T-helper 2 cell treated with Interferon-gamma antibody and Interleukin-4, amounts not matched to agents 5 μg/mL and 100 μg/mL, for 36 hours (primary cell): ENCODE measurements around the gene GDPD5.
A peak's percentile ranks its signal among the peaks of the same experiment; 100 is the strongest.

Source experiments
- DNase-seq: peaks from one replicate; pipeline ENCODE4 v3.0.0; 2021; ENCODE audit warnings: low spot score
- H3K27ac Mint-ChIP-seq: one replicate; pipeline ENCODE4 v1.8.0; 2021; ENCODE audit warnings: mild to moderate bottlenecking, mixed read lengths
- H3K27me3 Mint-ChIP-seq: one replicate; pipeline ENCODE4 v1.8.0; 2021; ENCODE audit warnings: low read depth, mixed read lengths
- H3K36me3 Mint-ChIP-seq: one replicate; pipeline ENCODE4 v1.8.0; 2021; ENCODE audit warnings: low read depth, mixed read lengths
- H3K4me1 Mint-ChIP-seq: one replicate; pipeline ENCODE4 v1.8.0; 2021; ENCODE audit warnings: low read depth, mixed read lengths
- H3K4me3 Mint-ChIP-seq: one replicate; pipeline ENCODE4 v1.8.0; 2022; ENCODE audit warnings: mild to moderate bottlenecking, moderate library complexity, mixed read lengths
- H3K9me3 Mint-ChIP-seq: one replicate; pipeline ENCODE4 v1.8.0; 2021; ENCODE audit warnings: mixed read lengths

The GDPD5 gene

DNA sequence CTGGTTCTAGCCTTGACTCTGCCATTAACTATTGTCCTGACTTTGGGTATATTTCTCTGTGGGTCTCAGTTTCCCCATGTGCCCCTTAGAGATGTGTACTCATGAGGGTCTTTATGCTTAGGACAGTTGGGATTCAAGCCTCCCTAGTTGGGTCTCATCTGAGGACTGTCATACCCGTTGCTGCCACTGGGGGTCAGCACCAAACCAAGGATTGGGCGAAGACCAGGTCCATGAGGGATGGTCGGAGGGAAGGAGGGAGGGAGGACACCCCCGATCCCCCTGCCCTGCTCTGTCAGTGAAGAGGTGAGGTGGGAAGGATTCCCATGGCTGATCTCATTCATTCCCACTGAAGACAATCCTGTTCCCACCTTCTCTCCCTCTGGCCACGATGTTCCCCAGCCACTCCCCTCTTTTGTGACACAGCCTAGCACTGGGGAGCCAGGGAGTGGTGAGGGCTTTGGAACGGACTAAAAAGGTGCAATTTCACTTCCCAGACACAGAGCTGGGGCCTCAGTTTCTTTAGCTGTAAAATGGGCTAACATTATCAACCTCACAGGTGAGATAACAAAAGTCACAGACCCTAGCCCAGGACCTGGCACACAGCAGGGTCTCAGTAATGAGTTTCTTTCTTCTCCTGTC is 80.3 kb downstream of the GDPD5 start:
- Mint-ChIP-seq H3K4me3 (no peak overlapping the region), H3K36me3 (no peaks in the 10 kb centered on the region), H3K27me3 (no peaks in the 10 kb centered on the region), H3K4me1 (no peaks in the 10 kb centered on the region), H3K9me3 (no peaks in the 10 kb centered on the region), H3K27ac (no peak overlapping the region)
- peak; percentile 38 for DNase-seq

- DNase-seq = no peak
- no peak overlapping the region for H3K27ac Mint-ChIP-seq
These were observed 82.7 kb downstream of the GDPD5 start for GRCh38 chr11:75443043-75443442.

GRCh38 chr11:75442161-75442885 is 83.4 kb downstream of the GDPD5 start:
- H3K4me1 Mint-ChIP-seq = no peaks in the 10 kb centered on the region
- no peak overlapping the region for H3K4me3 Mint-ChIP-seq
- H3K27me3 Mint-ChIP-seq = no peaks in the 10 kb centered on the region
- H3K36me3 Mint-ChIP-seq = no peaks in the 10 kb centered on the region
- no peaks in the 10 kb centered on the region for H3K9me3 Mint-ChIP-seq
- no peak for DNase-seq
- no peak overlapping the region for H3K27ac Mint-ChIP-seq

More at GRCh38 chr11:75443043-75443442, 82.7 kb downstream of the GDPD5 start:
- Mint-ChIP-seq H3K4me3 (no peak overlapping the region), H3K9me3 (no peaks in the 10 kb centered on the region), H3K4me1 (no peaks in the 10 kb centered on the region), H3K27me3 (no peaks in the 10 kb centered on the region), H3K36me3 (no peaks in the 10 kb centered on the region)

- no peaks in the 10 kb centered on the region for H3K9me3 Mint-ChIP-seq
- H3K4me1 Mint-ChIP-seq = no peaks in the 10 kb centered on the region
- H3K27me3 Mint-ChIP-seq = no peaks in the 10 kb centered on the region
- no peak overlapping the region for H3K4me3 Mint-ChIP-seq
- no peaks in the 10 kb centered on the region for H3K36me3 Mint-ChIP-seq
- H3K27ac Mint-ChIP-seq = no peak overlapping the region
- DNase-seq = no peak
These were observed 84.0 kb downstream of the GDPD5 start for GRCh38 chr11:75441804-75442132.

DNA sequence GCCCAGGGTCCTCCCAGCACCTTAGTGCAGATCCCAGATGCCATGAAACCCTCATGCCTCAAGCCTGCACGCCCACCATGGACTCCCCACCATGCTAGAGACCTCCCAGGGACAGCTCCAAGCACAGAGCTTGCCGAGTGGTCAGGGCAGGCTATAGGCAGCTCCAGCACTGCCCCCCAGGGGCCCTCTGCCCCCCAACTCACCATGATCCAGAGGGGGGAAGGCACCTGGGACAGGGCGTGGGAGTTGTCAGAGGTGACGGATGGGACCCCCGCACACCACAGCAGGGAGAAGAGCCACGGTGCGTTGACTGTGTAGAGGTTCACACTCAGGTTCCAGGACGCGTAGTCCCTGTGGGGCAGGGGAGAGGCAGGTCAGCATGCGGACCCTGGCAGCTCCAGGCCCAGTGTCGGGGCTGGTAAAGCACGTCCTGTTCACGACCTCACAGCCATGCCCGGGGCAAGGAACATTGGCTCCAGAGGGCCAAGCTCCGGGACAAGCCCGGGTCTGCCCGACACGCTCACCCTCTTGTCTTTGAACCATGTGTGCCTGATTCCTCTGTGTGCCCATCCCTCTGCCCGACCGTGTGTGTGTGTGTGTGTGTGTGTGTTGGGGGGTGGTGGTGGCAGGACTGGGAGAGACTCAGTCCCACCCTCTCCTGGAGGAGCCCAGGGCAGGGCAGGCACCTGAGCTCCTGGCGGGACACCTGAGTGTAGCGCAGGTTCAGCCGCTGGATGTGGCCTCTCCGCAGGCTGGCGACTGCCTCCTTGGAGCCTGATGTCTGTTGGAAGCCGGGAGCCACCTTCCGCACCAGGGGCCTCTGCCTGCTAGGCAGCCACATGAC is 84.6 kb downstream of the GDPD5 start:
- H3K36me3 Mint-ChIP-seq = no peaks in the 10 kb centered on the region
- no peaks in the 10 kb centered on the region for H3K27me3 Mint-ChIP-seq
- DNase-seq = no peak
- no peaks in the 10 kb centered on the region for H3K4me1 Mint-ChIP-seq
- no peaks in the 10 kb centered on the region for H3K9me3 Mint-ChIP-seq
- no peak overlapping the region for H3K27ac Mint-ChIP-seq
- no peak overlapping the region for H3K4me3 Mint-ChIP-seq

- Mint-ChIP-seq H3K27me3 (no peaks in the 10 kb centered on the region), H3K4me3 (no peak overlapping the region), H3K9me3 (no peaks in the 10 kb centered on the region), H3K27ac (no peak overlapping the region), H3K36me3 (no peaks in the 10 kb centered on the region), H3K4me1 (no peaks in the 10 kb centered on the region)
- DNase-seq = no peak
These were observed 86.1 kb downstream of the GDPD5 start for GRCh38 chr11:75439495-75440120.

DNA sequence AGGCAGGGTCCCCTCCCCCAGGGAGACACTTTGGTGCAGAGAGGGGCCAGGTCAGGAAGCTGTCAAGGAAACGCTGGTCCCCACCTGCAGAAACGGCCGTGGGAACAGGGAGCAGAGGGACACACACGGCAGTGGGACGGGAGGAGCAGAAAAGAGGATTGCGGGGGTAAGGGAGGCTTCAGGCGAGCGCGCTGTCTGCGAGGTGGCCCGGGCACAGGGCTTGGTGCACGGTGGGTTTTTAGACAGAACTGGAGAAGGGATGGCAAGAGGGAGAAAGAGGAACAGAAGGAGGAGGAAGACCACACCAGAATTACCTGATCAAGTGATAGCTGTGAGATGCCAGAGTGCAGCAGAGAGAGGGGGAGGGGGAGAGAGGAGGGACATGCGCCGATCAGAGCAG is 86.7 kb downstream of the GDPD5 start:
- no peak overlapping the region for H3K27ac Mint-ChIP-seq
- no peaks in the 10 kb centered on the region for H3K36me3 Mint-ChIP-seq
- no peak for DNase-seq
- H3K9me3 Mint-ChIP-seq = no peaks in the 10 kb centered on the region
- no peaks in the 10 kb centered on the region for H3K4me1 Mint-ChIP-seq
- no peak overlapping the region for H3K4me3 Mint-ChIP-seq
- no peaks in the 10 kb centered on the region for H3K27me3 Mint-ChIP-seq

DNA sequence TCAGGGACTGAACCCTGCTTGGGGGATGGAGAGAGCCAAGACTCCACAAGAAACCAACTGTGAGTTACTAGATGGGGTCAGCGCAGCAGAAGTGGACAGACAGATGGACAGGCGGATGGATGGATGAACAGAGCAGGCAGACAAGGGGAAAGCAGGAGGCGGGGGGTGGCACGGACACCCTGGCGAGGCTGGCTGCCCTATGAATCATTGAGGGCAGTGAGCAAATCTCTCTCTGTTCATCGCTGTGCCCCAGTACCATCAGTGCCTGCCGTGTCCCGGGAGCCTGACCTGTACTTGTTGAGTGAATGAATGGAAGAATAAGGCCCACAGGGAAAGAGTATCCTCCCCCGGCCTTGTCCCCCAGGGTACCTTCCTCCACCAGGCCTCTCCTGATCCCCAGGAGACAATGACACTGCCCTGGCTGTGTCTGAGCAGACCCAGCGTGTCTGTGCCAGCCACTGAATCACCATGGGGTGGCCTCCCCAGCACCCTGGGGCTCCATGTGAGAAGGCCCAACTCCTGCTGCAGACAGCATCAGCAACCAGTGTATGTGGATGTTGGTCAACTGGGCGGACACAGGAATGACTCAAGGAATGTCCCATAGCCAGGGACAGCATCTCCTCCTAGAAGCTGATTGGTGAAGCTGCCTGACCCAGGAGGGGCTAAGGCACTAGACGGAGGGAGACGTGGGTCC is 87.6 kb downstream of the GDPD5 start:
- no peak for DNase-seq
- Mint-ChIP-seq H3K36me3 (no peaks in the 10 kb centered on the region), H3K4me3 (no peak overlapping the region), H3K27ac (no peak overlapping the region), H3K4me1 (no peaks in the 10 kb centered on the region), H3K27me3 (peaks cover 7% of the 10 kb centered on the region), H3K9me3 (no peaks in the 10 kb centered on the region)

DNA sequence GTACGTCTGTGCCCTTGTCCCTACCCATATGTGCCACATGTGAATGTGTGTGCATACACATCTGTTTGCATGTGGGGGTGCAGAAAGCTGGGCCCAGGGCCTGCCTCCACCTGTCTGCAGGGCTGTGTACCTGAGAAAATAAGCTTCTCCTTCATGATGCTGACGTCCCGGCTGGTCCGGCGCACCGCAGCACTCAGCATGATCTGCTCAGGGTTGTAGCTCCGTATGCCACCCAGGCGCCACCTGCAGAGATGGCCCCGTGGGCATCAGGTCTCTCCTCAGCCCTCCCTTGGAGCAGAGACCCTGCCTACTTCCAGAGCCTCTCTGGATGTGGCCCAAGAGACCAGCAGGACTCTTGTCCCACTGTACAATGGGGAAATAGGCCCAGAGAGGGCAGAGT is 88.9 kb downstream of the GDPD5 start:
- no peak for DNase-seq
- Mint-ChIP-seq H3K4me1 (peaks cover 2% of the 10 kb centered on the region), H3K27me3 (peaks cover 18% of the 10 kb centered on the region), H3K36me3 (no peaks in the 10 kb centered on the region), H3K9me3 (no peaks in the 10 kb centered on the region), H3K4me3 (no peak overlapping the region), H3K27ac (no peak overlapping the region)

GRCh38 chr11:75435571-75435925 is 90.2 kb downstream of the GDPD5 start:
- Mint-ChIP-seq H3K9me3 (no peaks in the 10 kb centered on the region), H3K27me3 (peaks cover 31% of the 10 kb centered on the region), H3K36me3 (no peaks in the 10 kb centered on the region), H3K4me3 (no peak overlapping the region), H3K27ac (no peak overlapping the region), H3K4me1 (peaks cover 9% of the 10 kb centered on the region)
- DNase-seq = no peak

DNA sequence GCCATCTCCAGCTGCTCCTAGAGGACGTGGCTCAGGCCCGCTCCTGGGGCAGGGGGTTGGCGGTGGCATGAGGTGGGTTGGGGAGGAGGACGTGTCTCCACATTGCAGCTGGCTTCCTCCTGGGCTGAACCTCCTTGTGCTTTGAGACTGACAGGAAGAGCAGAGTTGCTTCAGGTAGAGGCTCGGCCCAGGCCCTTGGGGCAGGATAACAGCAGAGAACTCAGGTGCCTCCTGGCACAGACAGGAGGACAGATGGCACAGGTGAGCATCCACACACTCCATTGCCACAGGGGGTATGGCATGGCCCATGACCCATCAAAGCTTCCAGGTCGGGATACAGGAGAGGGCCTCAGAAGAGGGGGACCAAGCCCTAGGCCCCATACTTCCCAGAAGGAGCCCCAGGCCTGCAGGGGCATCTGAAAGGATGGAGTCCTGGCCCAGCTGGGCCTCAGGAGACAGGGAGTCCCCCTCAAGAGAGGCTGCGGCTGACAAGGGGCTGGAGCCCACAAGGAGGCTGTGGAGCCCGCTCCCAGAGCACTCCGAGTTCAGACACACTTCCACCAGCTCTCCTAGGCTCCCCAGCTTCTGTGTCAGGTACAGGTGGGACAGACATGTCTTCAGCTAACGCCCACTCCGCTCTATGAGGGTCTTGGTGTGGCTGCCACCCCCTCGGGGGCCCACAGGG is 90.7 kb downstream of the GDPD5 start:
- DNase-seq = no peak
- Mint-ChIP-seq H3K4me1 (peaks cover 10% of the 10 kb centered on the region), H3K36me3 (no peaks in the 10 kb centered on the region), H3K27ac (no peak overlapping the region), H3K9me3 (no peaks in the 10 kb centered on the region), H3K27me3 (peaks cover 33% of the 10 kb centered on the region), H3K4me3 (no peak overlapping the region)

- Mint-ChIP-seq H3K27ac (no peak overlapping the region), H3K36me3 (peaks cover 4% of the 10 kb centered on the region), H3K27me3 (peaks cover 37% of the 10 kb centered on the region), H3K4me3 (no peak overlapping the region), H3K9me3 (peaks cover 3% of the 10 kb centered on the region), H3K4me1 (peaks cover 15% of the 10 kb centered on the region)
- no peak for DNase-seq
These were observed 91.7 kb downstream of the GDPD5 start for GRCh38 chr11:75434051-75434450.

GRCh38 chr11:75433443-75433842 is 92.3 kb downstream of the GDPD5 start:
- peaks cover 8% of the 10 kb centered on the region for H3K36me3 Mint-ChIP-seq
- H3K4me1 Mint-ChIP-seq = peaks cover 19% of the 10 kb centered on the region
- DNase-seq = no peak
- H3K9me3 Mint-ChIP-seq = peaks cover 3% of the 10 kb centered on the region
- no peak overlapping the region for H3K4me3 Mint-ChIP-seq
- H3K27ac Mint-ChIP-seq = no peak overlapping the region
- peaks cover 43% of the 10 kb centered on the region for H3K27me3 Mint-ChIP-seq
